HEK293T (cell line): Measurements from ENCODE around the gene SEMA4D.

ENCODE experiments used
- CTCF ChIA-PET: fragments of 350-600 bp; formaldehyde crosslinking; extraction: SDS; loops from one replicate; lab custom pipeline; 2021; ENCODE audit warnings: antibody characterized with exemption, inconsistent platforms; lab: Yijun Ruan, JAX
- POLR2A ChIA-PET: fragments of 350-600 bp; formaldehyde crosslinking; extraction: SDS; loops from one replicate; lab custom pipeline; 2020; ENCODE audit warnings: antibody characterized with exemption, inconsistent platforms; lab: Yijun Ruan, JAX
- DNase-seq: peaks from one replicate; pipeline ENCODE4 v3.0.0; 2012; ENCODE audit warnings: mixed read lengths; ENCODE audit errors: extremely low spot score
- ARNT ChIP-seq: fragments of 450-650 bp; IDR thresholded peaks from 2 replicates; pipeline ENCODE4 v1.6.1; 2017; ENCODE audit warnings: mild to moderate bottlenecking
- BHLHE40 ChIP-seq: fragments of 450-650 bp; IDR thresholded peaks from 2 replicates; pipeline ENCODE4 v1.6.1; 2016; ENCODE audit warnings: mild to moderate bottlenecking, moderate library complexity, borderline replicate concordance
- CTBP1 ChIP-seq: fragments of 450-650 bp; IDR thresholded peaks from 2 replicates; pipeline ENCODE4 v1.6.1; 2016; ENCODE audit warnings: borderline replicate concordance
- ELF4 ChIP-seq: fragments of 450-650 bp; IDR thresholded peaks from 2 replicates; pipeline ENCODE4 v1.6.1; 2017; ENCODE audit warnings: antibody characterized with exemption
- FOXA1 ChIP-seq: fragments of 450-650 bp; IDR thresholded peaks from 2 replicates; pipeline ENCODE4 v1.6.1; 2016; ENCODE audit warnings: mild to moderate bottlenecking
- FOXK2 ChIP-seq: fragments of 450-650 bp; IDR thresholded peaks from 2 replicates; pipeline ENCODE4 v1.6.1; 2016; ENCODE audit warnings: mild to moderate bottlenecking
- FOXM1 ChIP-seq: fragments of 450-650 bp; IDR thresholded peaks from 2 replicates; pipeline ENCODE4 v1.6.1; 2017; ENCODE audit warnings: mild to moderate bottlenecking, borderline replicate concordance
- HDGF ChIP-seq: fragments of 450-650 bp; IDR thresholded peaks from 2 replicates; pipeline ENCODE4 v1.6.1; 2017; ENCODE audit warnings: antibody characterized with exemption, borderline replicate concordance
- L3MBTL2 ChIP-seq: fragments of 450-650 bp; conservative IDR thresholded peaks from 2 replicates; pipeline ENCODE4 v1.6.1; 2016; ENCODE audit warnings: mild to moderate bottlenecking
- LEF1 ChIP-seq: fragments of 450-650 bp; IDR thresholded peaks from 2 replicates; pipeline ENCODE4 v1.6.1; 2017; ENCODE audit warnings: mild to moderate bottlenecking, borderline replicate concordance
- NFRKB ChIP-seq: fragments of 450-650 bp; IDR thresholded peaks from 2 replicates; pipeline ENCODE4 v1.6.1; 2016; ENCODE audit warnings: mild to moderate bottlenecking, moderate library complexity
- SP1 ChIP-seq: fragments of 450-650 bp; IDR thresholded peaks from 2 replicates; pipeline ENCODE4 v1.6.1; 2017
- SUZ12 ChIP-seq: fragments of 450-650 bp; IDR thresholded peaks from 2 replicates; pipeline ENCODE4 v1.6.1; 2016; ENCODE audit warnings: mild to moderate bottlenecking
- TARDBP ChIP-seq: fragments of 450-650 bp; IDR thresholded peaks from 2 replicates; pipeline ENCODE4 v1.6.1; 2016
- ZNF384 ChIP-seq: fragments of 450-650 bp; IDR thresholded peaks from 2 replicates; pipeline ENCODE4 v1.6.1; 2016
- TF ChIP-seq, protein P1 (sequence below): fragments of 450-650 bp; IDR thresholded peaks from 2 replicates; pipeline ENCODE4 v1.6.1; 2016

The SEMA4D gene

DNA sequence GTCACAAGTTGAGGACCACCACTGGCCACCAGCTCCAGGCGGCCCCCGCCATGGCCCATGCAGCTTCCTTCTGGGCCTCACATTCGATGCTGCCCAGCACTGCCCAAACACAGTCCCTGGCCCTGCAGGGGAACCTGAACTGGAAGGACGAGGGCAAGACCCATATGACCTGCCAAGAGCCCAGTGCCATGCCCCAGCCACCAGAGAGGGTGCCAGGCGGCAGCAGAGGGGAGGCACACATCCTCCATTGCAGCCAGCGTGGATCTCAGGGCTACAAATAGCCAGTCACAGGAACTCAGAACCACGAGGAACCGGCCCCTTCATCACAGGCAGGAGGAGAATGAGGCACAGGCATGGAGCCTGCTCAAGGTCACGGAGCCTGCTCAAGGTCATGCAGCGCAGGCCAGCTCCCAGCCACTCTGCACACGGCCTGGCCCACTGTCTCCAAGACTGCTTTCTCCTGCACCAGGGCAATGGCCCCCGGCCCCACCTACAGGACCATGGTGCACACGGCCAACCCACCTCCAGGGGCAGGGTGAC is 69.6 kb downstream of the SEMA4D start:
- no peak for TF ChIP-seq TARDBP
- no peak for TF ChIP-seq L3MBTL2
- no peak for TF ChIP-seq BHLHE40
- TF ChIP-seq SUZ12, result no peak
- TF ChIP-seq NFRKB, result no peak
- TF ChIP-seq SP1, result no peak
- ChIA-PET CTCF (no interaction called here), POLR2A (no interaction called here)
- no peak for DNase-seq

DNA sequence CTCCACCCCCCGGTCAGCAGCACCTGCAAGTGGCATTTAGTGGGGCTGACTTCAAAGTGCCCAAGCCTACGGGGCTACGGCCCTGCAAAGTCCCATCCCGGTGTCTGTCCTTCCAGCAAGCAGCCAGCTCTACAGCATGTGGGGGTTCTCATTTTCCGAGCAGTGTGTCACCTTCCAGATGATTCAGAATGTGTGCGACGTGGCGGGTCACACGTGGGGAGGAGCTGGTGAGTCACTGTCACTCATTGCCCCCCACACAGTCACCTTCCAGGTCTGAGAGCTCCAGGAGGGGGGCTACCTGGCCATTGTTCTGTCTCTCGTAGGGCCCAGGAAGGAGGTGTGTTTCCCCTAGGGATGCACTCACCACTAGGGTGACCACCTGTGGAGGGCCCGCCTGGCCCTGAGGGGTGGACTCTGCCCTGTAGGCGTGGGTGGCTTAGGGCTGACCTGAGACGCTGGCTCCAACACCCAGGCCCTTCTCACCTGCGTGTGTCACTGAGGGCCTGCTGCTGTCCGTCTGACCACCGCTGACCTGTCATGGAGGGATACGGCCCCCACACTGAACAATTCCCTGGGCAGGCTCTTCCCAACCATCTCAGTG is 70.2 kb downstream of the SEMA4D start:
- TF ChIP-seq FOXM1, result no peak
- no peak for TF ChIP-seq ELF4
- TF ChIP-seq TARDBP, result no peak
- no peak for TF ChIP-seq LEF1
- TF ChIP-seq FOXA1, result no peak
- no peak for TF ChIP-seq HDGF
- no peak for TF ChIP-seq L3MBTL2
- TF ChIP-seq, protein P1, sequence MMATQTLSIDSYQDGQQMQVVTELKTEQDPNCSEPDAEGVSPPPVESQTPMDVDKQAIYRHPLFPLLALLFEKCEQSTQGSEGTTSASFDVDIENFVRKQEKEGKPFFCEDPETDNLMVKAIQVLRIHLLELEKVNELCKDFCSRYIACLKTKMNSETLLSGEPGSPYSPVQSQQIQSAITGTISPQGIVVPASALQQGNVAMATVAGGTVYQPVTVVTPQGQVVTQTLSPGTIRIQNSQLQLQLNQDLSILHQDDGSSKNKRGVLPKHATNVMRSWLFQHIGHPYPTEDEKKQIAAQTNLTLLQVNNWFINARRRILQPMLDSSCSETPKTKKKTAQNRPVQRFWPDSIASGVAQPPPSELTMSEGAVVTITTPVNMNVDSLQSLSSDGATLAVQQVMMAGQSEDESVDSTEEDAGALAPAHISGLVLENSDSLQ, result no peak
- no peak for TF ChIP-seq FOXK2
- no peak for TF ChIP-seq CTBP1
- TF ChIP-seq ZNF384, result no peak
- TF ChIP-seq ARNT, result no peak
- TF ChIP-seq SP1, result no peak
- no peak for TF ChIP-seq NFRKB
- TF ChIP-seq SUZ12, result no peak
- ChIA-PET CTCF (no interaction called here), POLR2A (no interaction called here)
- DNase-seq, result no peak

DNA sequence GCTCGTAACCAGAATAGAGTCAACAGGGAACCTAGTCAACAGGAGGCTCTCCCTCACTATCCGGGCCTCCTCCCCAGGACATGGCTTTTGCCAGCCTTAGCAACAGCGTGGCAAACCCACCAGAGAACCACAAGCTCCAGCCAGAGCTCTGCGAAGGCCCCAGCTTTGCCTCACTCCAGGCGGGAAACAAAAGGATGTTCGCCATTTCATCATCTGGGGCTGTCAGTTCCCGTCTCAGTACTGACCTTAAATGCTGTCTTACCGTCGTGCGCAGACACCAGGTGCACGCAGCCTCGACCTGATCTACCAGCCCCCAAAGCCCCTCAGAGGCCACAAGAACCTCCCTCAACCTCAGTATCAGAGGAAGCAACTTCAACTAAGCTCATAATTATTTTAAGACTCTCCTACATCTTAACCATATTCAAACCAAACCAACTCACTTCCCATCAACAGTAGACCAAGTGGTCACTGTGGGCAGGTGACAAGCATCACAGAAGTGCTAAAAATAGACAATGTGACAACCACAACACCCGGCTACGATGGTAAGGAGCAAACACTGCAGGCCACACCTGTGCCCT is 71.4 kb downstream of the SEMA4D start:
- TF ChIP-seq HDGF (no peak), ELF4 (no peak), SUZ12 (no peak), FOXK2 (no peak), L3MBTL2 (no peak), LEF1 (no peak), BHLHE40 (no peak), TARDBP (no peak), SP1 (no peak), NFRKB (no peak), FOXM1 (no peak)
- TF ChIP-seq, protein P1, result no peak
- DNase-seq, result no peak
- CTCF ChIA-PET, result no interaction called here
- POLR2A ChIA-PET, result no interaction called here

DNA sequence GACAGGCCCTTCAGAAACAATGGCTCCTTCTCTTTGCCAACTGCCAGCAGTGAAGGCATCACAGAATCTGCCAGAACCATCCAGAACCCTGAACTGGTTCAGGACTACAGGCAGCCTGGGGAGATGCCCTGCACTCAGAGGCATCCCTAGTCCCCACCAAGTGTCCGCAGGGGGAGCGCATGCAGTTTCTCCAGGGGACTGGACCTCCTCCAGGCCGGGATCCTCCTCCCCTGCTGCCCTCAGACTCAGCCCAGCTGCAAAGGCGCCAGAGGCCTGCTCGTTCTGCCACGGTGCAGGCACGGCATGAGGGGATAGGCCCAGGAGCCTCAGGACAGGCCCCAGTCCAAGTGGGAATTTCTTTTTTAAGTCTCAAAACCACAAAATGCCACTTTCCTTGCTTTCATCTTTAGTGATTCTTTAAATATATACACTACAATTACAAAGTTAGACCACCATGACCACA is 72.0 kb downstream of the SEMA4D start:
- no peak for DNase-seq
- POLR2A ChIA-PET, result no interaction called here
- CTCF ChIA-PET, result no interaction called here
- no peak for TF ChIP-seq L3MBTL2

DNA sequence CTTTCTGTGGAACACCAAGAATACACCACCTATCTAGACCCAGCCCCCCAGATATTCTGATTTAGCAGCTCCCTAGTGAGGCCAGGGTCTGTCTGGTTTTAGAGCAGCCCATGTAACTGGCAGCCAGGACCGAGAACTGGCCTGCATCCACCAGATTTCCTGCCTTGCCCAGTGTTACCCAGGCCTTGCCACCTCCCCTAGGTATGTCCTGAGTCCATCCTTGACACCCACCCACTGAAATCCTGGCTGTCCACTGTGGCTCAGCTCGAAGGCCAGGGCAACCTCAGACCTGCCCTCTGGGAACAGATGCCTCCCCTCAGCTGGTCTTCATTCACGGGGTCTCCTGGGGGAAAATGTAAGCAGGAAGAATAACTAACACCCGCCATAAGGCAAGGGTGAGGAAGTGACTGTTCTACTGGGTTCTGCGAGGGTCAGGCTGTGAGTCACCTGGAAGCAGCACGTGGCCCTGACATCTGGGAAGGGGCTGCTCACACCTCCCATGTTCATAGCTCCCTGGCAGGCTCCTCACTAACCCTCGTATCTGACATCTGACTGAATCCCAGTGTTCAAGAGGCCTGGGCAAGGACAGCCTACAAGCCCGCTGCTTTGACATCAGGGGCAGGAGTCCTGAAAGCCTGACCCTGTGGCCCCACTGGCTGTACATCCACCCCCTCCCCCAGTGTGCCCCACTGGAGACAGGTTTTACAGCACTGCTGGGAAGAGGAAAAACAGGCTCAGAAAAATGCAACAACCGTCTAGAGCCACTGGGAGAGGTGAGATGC is 72.7 kb downstream of the SEMA4D start:
- TF ChIP-seq TARDBP, result no peak
- no peak for TF ChIP-seq FOXK2
- no peak for TF ChIP-seq SUZ12
- TF ChIP-seq ELF4, result no peak
- no peak for TF ChIP-seq L3MBTL2
- TF ChIP-seq CTBP1, result no peak
- CTCF ChIA-PET, result no interaction called here
- no peak for DNase-seq
- POLR2A ChIA-PET, result no interaction called here

DNA sequence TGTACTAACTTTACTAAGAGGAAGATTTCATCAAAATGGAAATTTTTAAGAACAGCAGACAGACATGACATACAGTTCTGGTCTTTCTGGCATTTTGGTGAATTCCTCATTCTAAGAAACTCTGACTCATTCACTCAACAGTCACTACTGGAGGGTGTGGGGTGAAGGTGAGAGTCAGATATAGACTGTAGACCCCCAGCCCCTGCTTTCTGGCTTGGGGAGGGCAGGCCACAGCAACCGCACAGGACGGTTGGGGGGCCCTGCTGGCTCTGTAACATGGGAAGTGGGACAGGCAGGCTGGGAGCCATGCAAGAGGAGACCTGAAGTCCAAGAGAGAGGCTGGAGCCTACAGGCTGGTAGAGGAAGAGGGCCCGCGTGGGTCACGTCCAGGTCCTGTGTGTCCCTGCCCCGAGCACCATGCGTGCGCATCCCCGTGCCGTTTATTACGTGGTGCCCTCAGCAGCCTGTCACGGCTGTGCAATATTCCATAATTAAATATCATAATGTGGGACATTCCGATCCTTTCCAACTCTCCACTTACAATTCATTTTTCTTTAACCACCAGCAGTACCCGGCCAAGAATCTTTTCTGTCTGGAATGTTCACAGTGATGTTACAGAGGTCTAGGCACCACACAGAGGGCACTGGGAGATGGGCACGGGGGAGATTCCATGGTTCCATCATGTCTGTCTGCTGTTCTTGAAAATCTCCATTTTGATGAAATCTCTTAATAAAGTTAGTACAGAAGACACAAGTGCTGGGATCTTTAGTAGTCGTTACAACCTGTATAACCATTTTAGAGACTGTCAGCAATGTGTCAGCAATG is 75.5 kb downstream of the SEMA4D start:
- CTCF ChIA-PET, result no interaction called here
- POLR2A ChIA-PET, result no interaction called here
- DNase-seq, result no peak
- no peak for TF ChIP-seq HDGF
- TF ChIP-seq FOXK2, result no peak
- no peak for TF ChIP-seq L3MBTL2
- no peak for TF ChIP-seq BHLHE40
- no peak for TF ChIP-seq ZNF384
- TF ChIP-seq SUZ12, result no peak
- TF ChIP-seq, protein P1, result no peak
- no peak for TF ChIP-seq FOXM1
- TF ChIP-seq TARDBP, result no peak
- no peak for TF ChIP-seq LEF1
- TF ChIP-seq NFRKB, result no peak
- no peak for TF ChIP-seq ARNT
- no peak for TF ChIP-seq FOXA1
- TF ChIP-seq CTBP1, result no peak
- TF ChIP-seq SP1, result no peak
- TF ChIP-seq ELF4, result no peak
